A549 (cell line): ENCODE data around the gene CIBAR2. TPM values are rescaled to one million over a fixed set of nuclear protein-coding genes. Genes with fewer than 3 reads are reported as not detected.

Experiments
- ATAC-seq, 2 experiments: fragments of 200-7000 bp in 1 of 2; fragments of >200 bp in 1 of 2; cut with Nextera tagmentation in 1 of 2; cut with Tn5 transposase in 1 of 2; 3 replicates each; pipeline versions ENCODE4 v1.8.0 to v1.9.1; 2018 to 2020; ENCODE audit warnings: mild to moderate bottlenecking in 1 of 2, moderate library complexity in 1 of 2
- CTCF ChIA-PET: fragments of 300-600 bp; sonication (Branson Sonifier 250); formaldehyde crosslinking; extraction: SDS; loops from one replicate; lab custom pipeline; 2021; ENCODE audit warnings: antibody characterized with exemption, inconsistent platforms; lab: Yijun Ruan, JAX
- POLR2A ChIA-PET: fragments of 350-600 bp; formaldehyde crosslinking; extraction: SDS; loops from one replicate; lab custom pipeline; 2021; ENCODE audit warnings: antibody characterized with exemption, inconsistent platforms; lab: Yijun Ruan, JAX
- DNase-seq, 2 experiments: peaks; one replicate each; pipeline versions ENCODE4 v3.0.0 to v3.0.0-alpha.2; 2011 to 2016; ENCODE audit warnings: low read depth in 1 of 2, low spot score in 1 of 2
- FAIRE-seq: peaks from 2 replicates; lab custom pipeline; 2011; peaks lifted over from hg19 to GRCh38; lab: Jason Lieb, UNC
- H3K27ac ChIP-seq, 2 experiments: fragments of >200 bp; sonication (Bioruptor Twin); formaldehyde crosslinking; 3 replicates each; pipeline ENCODE4 v1.5.1; 2016 to 2017
- H3K4me1 ChIP-seq: fragments of >200 bp; sonication (Bioruptor Twin); formaldehyde crosslinking; 3 replicates; pipeline ENCODE4 v1.6.1; 2016
- H3K4me2 ChIP-seq: fragments of >200 bp; sonication (Bioruptor Twin); formaldehyde crosslinking; 3 replicates; pipeline ENCODE4 v1.6.1; 2016
- H3K4me3 ChIP-seq: fragments of >200 bp; sonication (Bioruptor Twin); formaldehyde crosslinking; 3 replicates; pipeline ENCODE4 v1.5.1; 2016
- H3K9me3 ChIP-seq: fragments of >200 bp; sonication (Bioruptor Twin); formaldehyde crosslinking; 3 replicates; pipeline ENCODE4 v1.6.1; 2016
- BHLHE40 ChIP-seq: IDR thresholded peaks from 2 replicates; pipeline ENCODE4 v1.6.1; 2012; ENCODE audit warnings: low read depth, low read length, inconsistent platforms
- CBX2 ChIP-seq: fragments of 200-600 bp; sonication (generic); IDR thresholded peaks from 2 replicates; pipeline ENCODE4 v1.6.1; 2016; ENCODE audit warnings: low read depth, mild to moderate bottlenecking, borderline replicate concordance
- CHD4 ChIP-seq: fragments of 200-600 bp; sonication (generic); IDR thresholded peaks from 2 replicates; pipeline ENCODE4 v1.6.1; 2016; ENCODE audit warnings: antibody characterized with exemption, mild to moderate bottlenecking, borderline replicate concordance
- ESRRA ChIP-seq: fragments of 150-350 bp; IDR thresholded peaks from 2 replicates; pipeline ENCODE4 v1.6.1; 2014; ENCODE audit warnings: mild to moderate bottlenecking, low read length, borderline replicate concordance
- FOSL2 ChIP-seq, 2 experiments: fragments of 450-650 bp in 1 of 2; fragments of >200 bp in 1 of 2; sonication (Bioruptor Twin) in 1 of 2; formaldehyde crosslinking; IDR thresholded peaks; 2 replicates each; pipeline versions ENCODE4 v1.5.0 to v1.6.1; 2016 to 2020; ENCODE audit warnings: mild to moderate bottlenecking in 1 of 2, moderate library complexity in 1 of 2
- GATA3 ChIP-seq: IDR thresholded peaks from 2 replicates; pipeline ENCODE4 v1.6.1; 2012; ENCODE audit warnings: borderline replicate concordance
- HDAC2 ChIP-seq: fragments of 200-600 bp; sonication (generic); IDR thresholded peaks from 2 replicates; pipeline ENCODE4 v1.6.1; 2016
- HES2 ChIP-seq: fragments of >200 bp; sonication (Bioruptor Twin); formaldehyde crosslinking; IDR thresholded peaks from 2 replicates; pipeline ENCODE4 v1.6.1; 2016
- HOXB5 ChIP-seq: fragments of 250-450 bp; sonication (Bioruptor Pico); IDR thresholded peaks from 2 replicates; pipeline ENCODE4 v1.5.0; 2020; ENCODE audit warnings: mild to moderate bottlenecking, moderate library complexity
- JUN ChIP-seq, 2 experiments: fragments of >200 bp; sonication (Bioruptor Twin); formaldehyde crosslinking; IDR thresholded peaks; 2 replicates in 1 of 2; 3 replicates in 1 of 2; pipeline ENCODE4 v1.6.1; 2016 to 2017
- KDM1A ChIP-seq: fragments of 200-600 bp; sonication (generic); IDR thresholded peaks from 2 replicates; pipeline ENCODE4 v1.6.1; 2016; ENCODE audit warnings: low read depth, mild to moderate bottlenecking
- KDM5A ChIP-seq: fragments of 200-600 bp; sonication (generic); IDR thresholded peaks from 2 replicates; pipeline ENCODE4 v1.6.1; 2016; ENCODE audit warnings: antibody characterized with exemption, mild to moderate bottlenecking
- MAX ChIP-seq: IDR thresholded peaks from 2 replicates; pipeline ENCODE4 v1.6.1; 2012
- MYC ChIP-seq: IDR thresholded peaks from 2 replicates; pipeline ENCODE4 v1.6.1; 2012; ENCODE audit warnings: mild to moderate bottlenecking, inconsistent platforms, low read length, improper control_type of control experiment, borderline replicate concordance
- NPAS2 ChIP-seq: fragments of 250-450 bp; sonication (Bioruptor Pico); IDR thresholded peaks from 2 replicates; pipeline ENCODE4 v1.8.0; 2022; ENCODE audit warnings: mild to moderate bottlenecking, moderate library complexity, borderline replicate concordance
- POLR2A ChIP-seq: IDR thresholded peaks from 2 replicates; pipeline ENCODE4 v1.6.1; 2012; ENCODE audit warnings: mild to moderate bottlenecking, low read length
- POLR2AphosphoS2 ChIP-seq: conservative IDR thresholded peaks from 2 replicates; pipeline ENCODE4 v1.6.1; 2012; ENCODE audit warnings: low read length, improper control_type of control experiment, inconsistent platforms
- RAD21 ChIP-seq, 2 experiments: fragments of >200 bp in 1 of 2; sonication (Bioruptor Twin) in 1 of 2; formaldehyde crosslinking in 1 of 2; IDR thresholded peaks in 1 of 2; conservative IDR thresholded peaks in 1 of 2; 2 replicates in 1 of 2; 3 replicates in 1 of 2; pipeline ENCODE4 v1.6.1; 2012 to 2018; ENCODE audit warnings: inconsistent platforms in 1 of 2
- RARB ChIP-seq: fragments of 250-450 bp; sonication (Bioruptor Pico); IDR thresholded peaks from 2 replicates; pipeline ENCODE4 v1.8.0; 2021; ENCODE audit warnings: mild to moderate bottlenecking, moderate library complexity
- TP53 ChIP-seq: fragments of 250-450 bp; sonication (Bioruptor Pico); IDR thresholded peaks from 2 replicates; pipeline ENCODE4 v1.5.0; 2021; ENCODE audit warnings: mild to moderate bottlenecking, moderate library complexity
- ZC3H11A ChIP-seq: fragments of 450-650 bp; IDR thresholded peaks from 2 replicates; pipeline ENCODE4 v1.6.1; 2014; ENCODE audit warnings: antibody characterized with exemption, mild to moderate bottlenecking
- ZNF302 ChIP-seq: fragments of 250-450 bp; sonication (Bioruptor Pico); IDR thresholded peaks from 2 replicates; pipeline ENCODE4 v1.9.0; 2021; ENCODE audit warnings: inconsistent platforms, mild to moderate bottlenecking, moderate library complexity
- ZSCAN20 ChIP-seq: fragments of 250-450 bp; sonication (Bioruptor Pico); IDR thresholded peaks from 2 replicates; pipeline ENCODE4 v1.8.0; 2022; ENCODE audit warnings: mild to moderate bottlenecking, moderate library complexity
- WGBS: methylation state at CpG from one replicate; pipeline ENCODE4 v1.1.6; 2017; ENCODE audit errors: missing lambda C conversion rate; 5-methylcytosine and 5-hydroxymethylcytosine counted together
- polyA plus RNA-seq, 4 experiments: library from polyadenylated mRNA; depleted of rRNA in 3 of 4; stranded (reverse); fragments of >200 nt; fragmentation: RNase III in 1 of 4; extraction: RNeasy Plus Mini Kit Qiagen cat#74134 plus additional on column Dnase treatment in 1 of 4; gene quantifications; 2 replicates in 3 of 4; 3 replicates in 1 of 4; pipeline ENCODE4 v1.2.3, GENCODE V29; 2011 to 2017
- TF ChIP-seq, protein P1 (sequence below): IDR thresholded peaks from 2 replicates; pipeline ENCODE4 v1.6.1; 2012

CIBAR2 gene
- polyA plus RNA-seq, 2 of the 4 experiments (the other 2 are of a cell fraction), result not detected

DNA sequence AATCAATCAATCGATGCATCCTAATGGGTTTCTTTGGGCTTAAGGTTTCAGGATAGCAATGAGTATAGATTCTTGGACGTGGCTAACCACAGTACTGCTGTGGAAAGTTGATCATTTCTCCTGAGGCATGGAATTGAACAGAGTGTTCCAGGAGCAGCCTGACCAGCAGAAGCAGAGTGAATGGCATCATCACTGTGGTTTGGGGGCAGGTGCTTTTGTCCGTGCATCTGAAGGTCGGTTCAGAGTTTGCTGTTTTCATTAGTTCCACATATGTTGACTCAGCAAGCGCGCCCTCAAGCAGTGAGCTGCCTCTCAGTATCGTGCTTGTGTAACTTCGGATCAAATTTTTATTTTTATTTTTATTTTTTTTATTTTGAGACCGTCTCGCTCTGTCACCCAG lies 59.7 kb downstream of the CIBAR2 start:
- ChIA-PET POLR2A (no interaction called here), CTCF (no interaction called here)
- Histone ChIP-seq H3K4me1 (no peaks in the 10 kb centered on the region; the same call in 2 of the 3 replicates), H3K9me3 (no peaks in the 10 kb centered on the region), H3K4me2 (no peak overlapping the region), H3K4me3 (no peak overlapping the region), H3K27ac (no peak overlapping the region)
- FAIRE-seq, result no peak
- no peak for DNase-seq
- ATAC-seq, result no peak
- 89% methylated on average over 10 of the region's 10 CpGs for WGBS
- TF ChIP-seq ZNF302 (no peak), RARB (CRISPR knock-in tag) (no peak), KDM1A (no peak), RAD21 (conservative IDR thresholded peaks at IDR 0.05 in 1 of 2, IDR thresholded peaks at IDR 0.05 in 1 of 2) (no peak), HDAC2 (no peak), CBX2 (no peak), CHD4 (no peak), MAX (no peak), BHLHE40 (no peak), MYC (no peak), ZSCAN20 (CRISPR knock-in tag) (no peak), ZC3H11A (no peak), NPAS2 (no peak), FOSL2 (IDR thresholded peaks at IDR 0.05) (no peak), FOSL2 (CRISPR knock-in tag; IDR thresholded peaks at IDR 0.05) (no peak), POLR2AphosphoS2 (no peak)
- TF ChIP-seq, protein P1, sequence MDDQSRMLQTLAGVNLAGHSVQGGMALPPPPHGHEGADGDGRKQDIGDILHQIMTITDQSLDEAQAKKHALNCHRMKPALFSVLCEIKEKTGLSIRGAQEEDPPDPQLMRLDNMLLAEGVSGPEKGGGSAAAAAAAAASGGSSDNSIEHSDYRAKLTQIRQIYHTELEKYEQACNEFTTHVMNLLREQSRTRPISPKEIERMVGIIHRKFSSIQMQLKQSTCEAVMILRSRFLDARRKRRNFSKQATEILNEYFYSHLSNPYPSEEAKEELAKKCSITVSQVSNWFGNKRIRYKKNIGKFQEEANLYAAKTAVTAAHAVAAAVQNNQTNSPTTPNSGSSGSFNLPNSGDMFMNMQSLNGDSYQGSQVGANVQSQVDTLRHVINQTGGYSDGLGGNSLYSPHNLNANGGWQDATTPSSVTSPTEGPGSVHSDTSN, result no peak

GRCh38 chr16:85051683-85052082 lies 60.6 kb downstream of the CIBAR2 start:
- Histone ChIP-seq H3K4me3 (no peak overlapping the region), H3K4me1 (no peaks in the 10 kb centered on the region; the same call in 2 of the 3 replicates), H3K4me2 (no peak overlapping the region), H3K9me3 (no peaks in the 10 kb centered on the region), H3K27ac (no peak overlapping the region)
- FAIRE-seq (no peak), ATAC-seq (no peak), DNase-seq (no peak)
- POLR2A ChIA-PET, result no interaction called here
- TF ChIP-seq TP53 (CRISPR knock-in tag) (no peak), ESRRA (no peak), KDM5A (no peak), HDAC2 (no peak)
- TF ChIP-seq, protein P1, result no peak
- 90% methylated on average over 8 of the region's 8 CpGs for WGBS
- CTCF ChIA-PET, result no interaction called here

- ChIA-PET POLR2A (no interaction called here), CTCF (no interaction called here)
- DNase-seq (no peak), ATAC-seq (no peak), FAIRE-seq (no peak)
- Histone ChIP-seq H3K4me1 (no peaks in the 10 kb centered on the region; the same call in 2 of the 3 replicates), H3K4me2 (no peak overlapping the region), H3K4me3 (no peak overlapping the region), H3K27ac (no peak overlapping the region), H3K9me3 (no peaks in the 10 kb centered on the region)
- 80% methylated on average over 8 of the region's 8 CpGs for WGBS
- TF ChIP-seq POLR2A (no peak), POLR2AphosphoS2 (no peak), RARB (CRISPR knock-in tag) (no peak), HES2 (no peak), GATA3 (no peak), HOXB5 (CRISPR knock-in tag) (no peak), JUN (IDR thresholded peaks at IDR 0.05) (no peak)
Observed at GRCh38 chr16:85051067-85051581, 61.1 kb downstream of the CIBAR2 start.
